IMR-90 (cell line): ENCODE results near the gene LRP1B. TPM values are rescaled to one million over a fixed set of nuclear protein-coding genes. Genes with fewer than 3 reads are reported as not detected.

Experiments used
- ATAC-seq: fragments of 200-7000 bp; cut with Tn5 transposase; 2 replicates; pipeline ENCODE4 v1.9.1; 2020; ENCODE audit warnings: low read depth, mild to moderate bottlenecking, moderate library complexity
- BruUV-seq: library from RNA; stranded (reverse); fragments of 400-500 nt; replicated peaks from 2 replicates; lab custom pipeline; 2021; lab: Mats Ljungman, UMichigan
- CTCF ChIA-PET: fragments of 300-600 bp; formaldehyde crosslinking; extraction: SDS; loops from one replicate; lab custom pipeline; 2021; ENCODE audit warnings: antibody characterized with exemption; lab: Yijun Ruan, JAX
- POLR2A ChIA-PET: fragments of 300-600 bp; sonication (Branson Sonifier 250); formaldehyde crosslinking; loops from one replicate; lab custom pipeline; 2022; ENCODE audit warnings: antibody characterized with exemption; ENCODE audit not compliant: unreplicated experiment; lab: Charles Lee
- DNase-seq: peaks from one replicate; pipeline ENCODE4 v3.0.0; 2013
- H2AFZ ChIP-seq: replicated peaks from 2 replicates; pipeline ENCODE3; 2013; ENCODE audit warnings: low read length, mild to moderate bottlenecking; ENCODE audit not compliant: poor library complexity
- H2AK5ac ChIP-seq: 2 replicates; pipeline ENCODE4 v1.6.1; 2013; ENCODE audit warnings: low read depth, low read length, inconsistent platforms
- H2AK9ac ChIP-seq: replicated peaks from 2 replicates; pipeline ENCODE3; 2013; ENCODE audit warnings: mild to moderate bottlenecking, low read depth, low read length, moderate library complexity; ENCODE audit not compliant: poor library complexity
- H2BK120ac ChIP-seq: 2 replicates; pipeline ENCODE4 v1.6.1; 2013; ENCODE audit warnings: low read depth, low read length, inconsistent platforms
- H2BK15ac ChIP-seq: 3 replicates; pipeline ENCODE4 v1.6.1; 2013; ENCODE audit warnings: low read depth, low read length, inconsistent platforms
- H2BK20ac ChIP-seq: 2 replicates; pipeline ENCODE4 v1.6.1; 2013; ENCODE audit warnings: low read depth, mild to moderate bottlenecking, inconsistent platforms, low read length, moderate library complexity
- H2BK5ac ChIP-seq: 2 replicates; pipeline ENCODE4 v1.6.1; 2013; ENCODE audit warnings: mild to moderate bottlenecking, low read depth, low read length, inconsistent platforms; ENCODE audit not compliant: poor library complexity, severe bottlenecking
- H3K14ac ChIP-seq: replicated peaks from 2 replicates; pipeline ENCODE4 v1.6.1; 2013; ENCODE audit warnings: low read depth, low read length, inconsistent platforms
- H3K18ac ChIP-seq: 2 replicates; pipeline ENCODE4 v1.6.1; 2013; ENCODE audit warnings: low read depth, low read length, control low read depth
- H3K23ac ChIP-seq: 2 replicates; pipeline ENCODE4 v1.6.1; 2013; ENCODE audit warnings: low read depth, low read length, inconsistent platforms
- H3K27ac ChIP-seq: 2 replicates; pipeline ENCODE4 v1.5.1; 2013; ENCODE audit warnings: mild to moderate bottlenecking, control low read depth, low read length; ENCODE audit not compliant: insufficient read depth
- H3K27me3 ChIP-seq: 2 replicates; pipeline ENCODE4 v1.6.1; 2013; ENCODE audit warnings: low read length; ENCODE audit not compliant: control insufficient read depth, insufficient read depth
- H3K36me3 ChIP-seq: 2 replicates; pipeline ENCODE4 v1.6.1; 2013; ENCODE audit warnings: low read length, mixed read lengths; ENCODE audit not compliant: control insufficient read depth, insufficient read depth
- H3K4ac ChIP-seq: 2 replicates; pipeline ENCODE4 v1.6.1; 2013; ENCODE audit warnings: low read depth, low read length, inconsistent platforms
- H3K4me1 ChIP-seq: 2 replicates; pipeline ENCODE4 v1.6.1; 2013; ENCODE audit warnings: low read length, mixed read lengths; ENCODE audit not compliant: control insufficient read depth, insufficient read depth
- H3K4me2 ChIP-seq: 2 replicates; pipeline ENCODE4 v1.6.1; 2013; ENCODE audit warnings: low read depth, mild to moderate bottlenecking, control low read depth, low read length, moderate library complexity
- H3K4me3 ChIP-seq: 2 replicates; pipeline ENCODE4 v1.5.1; 2013; ENCODE audit warnings: low read depth, mild to moderate bottlenecking, control low read depth, low read length, moderate library complexity; ENCODE audit not compliant: insufficient read depth
- H3K56ac ChIP-seq: 2 replicates; pipeline ENCODE4 v1.6.1; 2013; ENCODE audit warnings: low read length, inconsistent platforms; ENCODE audit not compliant: insufficient read depth; ENCODE audit errors: extremely low read depth
- H3K79me1 ChIP-seq, 2 experiments: 2 replicates each; pipeline ENCODE4 v1.6.1; 2013; ENCODE audit warnings: low read length in 2 of 2, inconsistent platforms in 1 of 2, low read depth in 1 of 2
- H3K9ac ChIP-seq: 2 replicates; pipeline ENCODE4 v1.6.1; 2013; ENCODE audit warnings: low read depth, low read length, control low read depth
- H3K9me1 ChIP-seq: 2 replicates; pipeline ENCODE4 v1.6.1; 2013; ENCODE audit warnings: low read length, inconsistent platforms; ENCODE audit not compliant: insufficient read depth
- H3K9me3 ChIP-seq: 2 replicates; pipeline ENCODE4 v1.6.1; 2013; ENCODE audit warnings: low read length; ENCODE audit not compliant: control insufficient read depth, insufficient read depth
- H4K20me1 ChIP-seq: 2 replicates; pipeline ENCODE4 v1.6.1; 2013; ENCODE audit warnings: low read length, inconsistent platforms; ENCODE audit not compliant: insufficient read depth
- H4K5ac ChIP-seq: 2 replicates; pipeline ENCODE4 v1.6.1; 2013; ENCODE audit warnings: mild to moderate bottlenecking, low read depth, low read length, control low read depth
- H4K8ac ChIP-seq, 2 experiments: 2 replicates each; pipeline ENCODE4 v1.6.1; 2013; ENCODE audit warnings: low read depth in 2 of 2, low read length in 2 of 2, control low read depth in 1 of 2, inconsistent platforms in 1 of 2
- H4K91ac ChIP-seq: 2 replicates; pipeline ENCODE4 v1.6.1; 2013; ENCODE audit warnings: low read depth, low read length, inconsistent platforms; ENCODE audit not compliant: insufficient read depth
- BHLHE40 ChIP-seq: fragments of 150-350 bp; IDR thresholded peaks from 2 replicates; pipeline ENCODE4 v1.6.1; 2016; ENCODE audit warnings: mild to moderate bottlenecking, low read depth, low read length
- NFE2L2 ChIP-seq: fragments of 150-350 bp; IDR thresholded peaks from 2 replicates; pipeline ENCODE4 v1.6.1; 2016; ENCODE audit warnings: low read depth, mild to moderate bottlenecking, low read length
- WGBS, 2 experiments: methylation state at CpG; one replicate each; pipeline versions ENCODE4 v1.1.5 to v1.1.7; 2013; ENCODE audit warnings: missing lambda C conversion rate in 2 of 2; ENCODE audit not compliant: insufficient read length in 1 of 2; ENCODE audit errors: extremely low coverage in 2 of 2; 5-methylcytosine and 5-hydroxymethylcytosine counted together
- dilution Hi-C: fragments of 300-500 bp; cut with HindIII; formaldehyde crosslinking; loops from one replicate; pipeline ENCODE4 v1.14.3; 2018; ENCODE audit warnings: low sequenced_read_pairs; ENCODE audit not compliant: unreplicated experiment
- in situ Hi-C: fragments of 300-500 bp; cut with MboI; formaldehyde crosslinking; loops from 3 replicates; pipeline ENCODE4 v1.14.3; 2019; ENCODE audit warnings: low sequenced_read_pairs, inconsistent platforms, mixed read lengths
- intact Hi-C: fragments of 100-400 bp; cut with micrococcal nuclease; formaldehyde crosslinking; loops from 2 replicates; pipeline ENCODE4 v1.10.0; 2022
- polyA plus RNA-seq, 3 experiments: library from polyadenylated mRNA; depleted of rRNA; stranded (reverse); fragments of >200 nt; gene quantifications; 2 replicates each; pipeline ENCODE4 v1.2.3, GENCODE V29; 2012; ENCODE audit warnings: low replicate concordance in 1 of 3
- total RNA-seq: library from RNA; depleted of rRNA; stranded (reverse); fragments of >200 nt; gene quantifications from 2 replicates; pipeline ENCODE4 v1.2.3, GENCODE V29; 2012
- TF ChIP-seq, protein P1 (sequence below): conservative IDR thresholded peaks from 2 replicates; pipeline ENCODE4 v1.5.1; 2012; ENCODE audit warnings: mild to moderate bottlenecking, low read depth, low read length, improper control_type of control experiment

Gene LRP1B
- total and polyA plus RNA-seq, 2 of the 4 experiments (the other 2 are of a cell fraction), result under 0.01 to 0.02 TPM

DNA sequence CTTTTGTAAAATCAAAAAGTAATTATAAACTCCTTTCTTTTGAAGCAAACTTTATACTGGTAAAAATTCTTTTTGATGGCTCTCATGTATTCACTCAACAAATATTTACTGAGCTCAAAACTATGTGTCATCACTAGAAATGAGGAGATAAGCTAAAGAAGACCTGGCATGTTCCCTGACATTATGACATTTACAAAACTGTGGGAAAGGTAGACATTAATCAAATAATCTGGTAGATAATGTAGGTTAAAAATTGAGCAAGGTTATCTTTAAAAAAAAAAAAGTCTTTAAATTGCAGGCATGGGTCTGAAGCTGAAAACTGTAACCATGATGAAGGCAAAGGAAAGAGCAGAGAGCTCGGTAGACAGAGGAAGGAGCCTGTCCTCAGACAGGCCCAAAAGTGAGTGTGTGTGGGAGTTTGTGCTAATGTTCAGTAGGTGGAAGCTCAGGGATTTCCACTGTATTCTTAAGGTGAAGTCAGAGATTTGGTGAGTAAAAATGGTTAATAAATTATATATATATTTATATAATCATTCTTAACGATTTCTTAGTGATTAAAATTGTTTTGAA lies 612.9 kb downstream of the LRP1B start:
- Histone ChIP-seq H3K4me2 (no peak overlapping the region), H2BK15ac (no peak overlapping the region), H3K27ac (no peak overlapping the region), H3K9me1 (no peaks in the 10 kb centered on the region), H2BK20ac (no peak overlapping the region), H2AFZ (no peak overlapping the region), H3K14ac (no peak overlapping the region), H3K36me3 (no peaks in the 10 kb centered on the region), H2AK9ac (no peak overlapping the region), H3K9ac (no peak overlapping the region), H3K9me3 (no peaks in the 10 kb centered on the region), H3K18ac (no peak overlapping the region), H2BK120ac (no peak overlapping the region), H3K4ac (no peak overlapping the region), H3K4me3 (no peak overlapping the region), H4K20me1 (no peaks in the 10 kb centered on the region), H3K23ac (no peak overlapping the region), H4K5ac (no peak overlapping the region), H3K79me1 (no peaks in the 10 kb centered on the region), H2AK5ac (no peak overlapping the region), H3K56ac (no peak overlapping the region), H3K4me1 (no peaks in the 10 kb centered on the region), H4K91ac (no peak overlapping the region), H4K8ac (no peak overlapping the region), H3K27me3 (no peaks in the 10 kb centered on the region), H2BK5ac (no peak overlapping the region)
- intact Hi-C loops (no loop called here), dilution Hi-C loops (no loop called here), in situ Hi-C loops (no loop called here)
- TF ChIP-seq BHLHE40 (no peak), NFE2L2 (no peak)
- TF ChIP-seq, protein P1, sequence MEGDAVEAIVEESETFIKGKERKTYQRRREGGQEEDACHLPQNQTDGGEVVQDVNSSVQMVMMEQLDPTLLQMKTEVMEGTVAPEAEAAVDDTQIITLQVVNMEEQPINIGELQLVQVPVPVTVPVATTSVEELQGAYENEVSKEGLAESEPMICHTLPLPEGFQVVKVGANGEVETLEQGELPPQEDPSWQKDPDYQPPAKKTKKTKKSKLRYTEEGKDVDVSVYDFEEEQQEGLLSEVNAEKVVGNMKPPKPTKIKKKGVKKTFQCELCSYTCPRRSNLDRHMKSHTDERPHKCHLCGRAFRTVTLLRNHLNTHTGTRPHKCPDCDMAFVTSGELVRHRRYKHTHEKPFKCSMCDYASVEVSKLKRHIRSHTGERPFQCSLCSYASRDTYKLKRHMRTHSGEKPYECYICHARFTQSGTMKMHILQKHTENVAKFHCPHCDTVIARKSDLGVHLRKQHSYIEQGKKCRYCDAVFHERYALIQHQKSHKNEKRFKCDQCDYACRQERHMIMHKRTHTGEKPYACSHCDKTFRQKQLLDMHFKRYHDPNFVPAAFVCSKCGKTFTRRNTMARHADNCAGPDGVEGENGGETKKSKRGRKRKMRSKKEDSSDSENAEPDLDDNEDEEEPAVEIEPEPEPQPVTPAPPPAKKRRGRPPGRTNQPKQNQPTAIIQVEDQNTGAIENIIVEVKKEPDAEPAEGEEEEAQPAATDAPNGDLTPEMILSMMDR, result no peak
- ATAC-seq (no peak), DNase-seq (no peak)
- POLR2A ChIA-PET, result no interaction called here
- WGBS, 2 experiments, result no CpG with 5 or more reads among the region's 2 CpGs
- BruUV-seq, result no TSS peak
- CTCF ChIA-PET, result interaction anchor here (1.2 kb wide), 1 partner anchor 12 kb away, joined by 3 read pairs; no protein-coding TSS in a partner anchor
